Kidney glomerular epithelial cell (primary cell): Measurements from ENCODE around the gene GALNT9.

Experiments
- DNase-seq: peaks from one replicate; lab custom pipeline; 2025; lab: John Stamatoyannopoulos, UW

Gene GALNT9

GRCh38 chr12:132179431-132180362 lies 149.7 kb downstream of the GALNT9 start:
- DNase-seq = no peak

GRCh38 chr12:132178801-132179401 lies 150.5 kb downstream of the GALNT9 start:
- no peak for DNase-seq

- DNase-seq = no peak
These were observed 151.1 kb downstream of the GALNT9 start for GRCh38 chr12:132178316-132178715.

- no peak for DNase-seq
These were observed 152.4 kb downstream of the GALNT9 start for GRCh38 chr12:132176920-132177551.

- DNase-seq = no peak
These were observed 152.9 kb downstream of the GALNT9 start for GRCh38 chr12:132176385-132176919.

- no peak for DNase-seq
These were observed 153.6 kb downstream of the GALNT9 start for GRCh38 chr12:132175496-132176384.

- DNase-seq = no peak
These were observed 154.4 kb downstream of the GALNT9 start for GRCh38 chr12:132174839-132175490.

- no peak for DNase-seq
These were observed 155.2 kb downstream of the GALNT9 start for GRCh38 chr12:132174015-132174838.

GRCh38 chr12:132173135-132174014 lies 156.0 kb downstream of the GALNT9 start:
- DNase-seq = no peak

- DNase-seq = no peak
These were observed 156.8 kb downstream of the GALNT9 start for GRCh38 chr12:132172619-132173018.

GRCh38 chr12:132171968-132172521 lies 157.3 kb downstream of the GALNT9 start:
- DNase-seq = no peak

- DNase-seq = no peak
These were observed 158.0 kb downstream of the GALNT9 start for GRCh38 chr12:132171293-132171967.

- DNase-seq = no peak
These were observed 158.6 kb downstream of the GALNT9 start for GRCh38 chr12:132170637-132171292.

- peak; percentile 4 for DNase-seq
These were observed 159.2 kb downstream of the GALNT9 start for GRCh38 chr12:132170094-132170636.

- DNase-seq = no peak
These were observed 160.0 kb downstream of the GALNT9 start for GRCh38 chr12:132169376-132169775.

GRCh38 chr12:132168311-132169031 lies 160.9 kb downstream of the GALNT9 start:
- DNase-seq = no peak
